Measurements from ENCODE around the gene GRID2IP. TPM values are rescaled to one million over a fixed set of nuclear protein-coding genes. Genes with fewer than 3 reads are reported as not detected.
A peak's percentile ranks its signal among the peaks of the same experiment; 100 is the strongest.

Gene GRID2IP
- total and polyA plus RNA-seq, 2 of the 13 experiments (the other 11 are each of a cell fraction or from before 2014, with no cell fraction given) = 0.03 TPM; not detected in 1

DNA sequence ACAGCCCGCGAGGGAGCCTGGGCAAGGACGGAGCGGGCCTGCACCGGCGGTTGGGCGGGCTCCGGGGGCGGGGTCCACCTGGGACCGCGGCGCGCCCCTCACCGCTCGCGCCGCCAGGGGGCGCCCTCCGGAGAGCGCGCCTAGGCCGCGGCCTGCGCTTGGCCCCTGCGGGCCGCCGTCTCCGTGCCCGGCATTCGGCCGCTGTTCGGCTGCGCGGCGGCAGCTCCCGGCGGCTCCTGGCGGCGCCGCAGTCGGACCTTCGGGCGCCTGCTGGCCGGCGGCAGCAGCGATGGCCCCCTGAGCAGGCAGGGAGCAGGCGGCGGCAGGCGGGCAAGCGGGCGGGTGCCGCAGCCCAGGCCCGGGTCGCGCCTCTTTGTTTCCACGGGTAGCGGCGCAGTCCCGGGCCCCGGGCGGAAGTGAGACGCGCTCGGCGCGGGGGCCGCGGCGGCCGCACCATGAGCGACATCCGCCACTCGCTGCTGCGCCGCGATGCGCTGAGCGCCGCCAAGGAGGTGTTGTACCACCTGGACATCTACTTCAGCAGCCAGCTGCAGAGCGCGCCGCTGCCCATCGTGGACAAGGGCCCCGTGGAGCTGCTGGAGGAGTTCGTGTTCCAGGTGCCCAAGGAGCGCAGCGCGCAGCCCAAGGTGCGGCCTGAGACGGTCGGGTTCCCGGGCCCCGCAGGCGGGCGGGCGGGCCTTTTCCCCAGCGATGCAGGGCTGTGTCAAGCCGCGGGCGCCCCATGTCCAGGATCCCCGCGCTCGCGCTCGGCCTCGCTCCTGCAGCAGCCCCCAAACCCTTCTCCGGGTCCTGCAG is 38.8 kb upstream of the GRID2IP start, which contains the start of gene INTS15 (continued):
- TF ChIP-seq RERE (CRISPR knock-in tag; IDR thresholded peaks at IDR 0.05; ENCODE audit: low read depth) (no peak), KDM5B (CRISPR knock-in tag; IDR thresholded peaks at IDR 0.05; ENCODE audit: borderline replicate concordance) (no peak), ZNF441 (CRISPR knock-in tag; IDR thresholded peaks at IDR 0.05; ENCODE audit: borderline replicate concordance) (no peak), TCF7L2 (IDR thresholded peaks at IDR 0.05; ENCODE audit: low read depth, low read length) (no peak), ISX (CRISPR knock-in tag; conservative IDR thresholded peaks at IDR 0.05) (no peak), CBX5 (CRISPR knock-in tag; IDR thresholded peaks at IDR 0.05; ENCODE audit: borderline replicate concordance) (no peak), MBD4 (IDR thresholded peaks at IDR 0.05; ENCODE audit: borderline replicate concordance, low read length) (no peak), ZNF790 (CRISPR knock-in tag; IDR thresholded peaks at IDR 0.05; ENCODE audit: borderline replicate concordance) (no peak), PRDM4 (CRISPR knock-in tag; IDR thresholded peaks at IDR 0.05; ENCODE audit: borderline replicate concordance) (no peak), TAF1 (CRISPR knock-in tag; IDR thresholded peaks at IDR 0.05) (peak; percentile 37; the same call in 1 of the 2 replicates), ZNF589 (CRISPR knock-in tag; conservative IDR thresholded peaks at IDR 0.05) (no peak), PATZ1 (CRISPR knock-in tag; IDR thresholded peaks at IDR 0.05) (peak; percentile 39), HIVEP1 (CRISPR knock-in tag; IDR thresholded peaks at IDR 0.05) (no peak), SP1 (IDR thresholded peaks at IDR 0.05) (no peak), SP1 (CRISPR knock-in tag; IDR thresholded peaks at IDR 0.05) (no peak), SMAD9 (CRISPR knock-in tag; IDR thresholded peaks at IDR 0.05) (no peak), FOXK2 (IDR thresholded peaks at IDR 0.05) (no peak), ZNF678 (CRISPR knock-in tag; IDR thresholded peaks at IDR 0.05) (0 out of 2 replicates have a peak, but pooled peaks have one; percentile 49), IRF2 (CRISPR knock-in tag; IDR thresholded peaks at IDR 0.05) (no peak)
- TF ChIP-seq, protein P1, sequence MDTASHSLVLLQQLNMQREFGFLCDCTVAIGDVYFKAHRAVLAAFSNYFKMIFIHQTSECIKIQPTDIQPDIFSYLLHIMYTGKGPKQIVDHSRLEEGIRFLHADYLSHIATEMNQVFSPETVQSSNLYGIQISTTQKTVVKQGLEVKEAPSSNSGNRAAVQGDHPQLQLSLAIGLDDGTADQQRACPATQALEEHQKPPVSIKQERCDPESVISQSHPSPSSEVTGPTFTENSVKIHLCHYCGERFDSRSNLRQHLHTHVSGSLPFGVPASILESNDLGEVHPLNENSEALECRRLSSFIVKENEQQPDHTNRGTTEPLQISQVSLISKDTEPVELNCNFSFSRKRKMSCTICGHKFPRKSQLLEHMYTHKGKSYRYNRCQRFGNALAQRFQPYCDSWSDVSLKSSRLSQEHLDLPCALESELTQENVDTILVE (CRISPR knock-in tag; IDR thresholded peaks at IDR 0.05) = no peak
